Fibroblast of lung (primary cell): ENCODE results near the gene SPA17.

ENCODE experiments used
- CTCF ChIP-seq, 2 donors: IDR thresholded peaks in 1 of 2; conservative IDR thresholded peaks in 1 of 2; 1 replicate in 1 of 2; 2 replicates in 1 of 2; pipeline ENCODE4 v1.5.1; 2011 to 2012; ENCODE audit warnings: low read length in 2 of 2, control low read depth in 1 of 2, inconsistent platforms in 1 of 2, low read depth in 1 of 2, mild to moderate bottlenecking in 1 of 2
- EZH2 ChIP-seq: IDR thresholded peaks from 2 replicates; pipeline ENCODE4 v1.5.1; 2012; ENCODE audit warnings: low read length, control low read depth, mild to moderate bottlenecking; ENCODE audit errors: missing control alignments

- TF ChIP-seq CTCF (conservative IDR thresholded peaks at IDR 0.05 in 1 of 2, IDR thresholded peaks at IDR 0.05 in 1 of 2; ENCODE audit: low read depth in 1 of 2, low read length in 2 of 2) (no peak), EZH2 (no peak)
Measured at GRCh38 chr11:124656774-124657630, 16.7 kb upstream of the SPA17 start.
